T-helper 1 cell (primary cell): Measurements from ENCODE around the gene LRRC8B.

Source experiments
- DNase-seq, 5 donors: peaks; one replicate each; pipeline ENCODE4 v3.0.0-alpha.2; 2012 to 2020

LRRC8B gene

DNA sequence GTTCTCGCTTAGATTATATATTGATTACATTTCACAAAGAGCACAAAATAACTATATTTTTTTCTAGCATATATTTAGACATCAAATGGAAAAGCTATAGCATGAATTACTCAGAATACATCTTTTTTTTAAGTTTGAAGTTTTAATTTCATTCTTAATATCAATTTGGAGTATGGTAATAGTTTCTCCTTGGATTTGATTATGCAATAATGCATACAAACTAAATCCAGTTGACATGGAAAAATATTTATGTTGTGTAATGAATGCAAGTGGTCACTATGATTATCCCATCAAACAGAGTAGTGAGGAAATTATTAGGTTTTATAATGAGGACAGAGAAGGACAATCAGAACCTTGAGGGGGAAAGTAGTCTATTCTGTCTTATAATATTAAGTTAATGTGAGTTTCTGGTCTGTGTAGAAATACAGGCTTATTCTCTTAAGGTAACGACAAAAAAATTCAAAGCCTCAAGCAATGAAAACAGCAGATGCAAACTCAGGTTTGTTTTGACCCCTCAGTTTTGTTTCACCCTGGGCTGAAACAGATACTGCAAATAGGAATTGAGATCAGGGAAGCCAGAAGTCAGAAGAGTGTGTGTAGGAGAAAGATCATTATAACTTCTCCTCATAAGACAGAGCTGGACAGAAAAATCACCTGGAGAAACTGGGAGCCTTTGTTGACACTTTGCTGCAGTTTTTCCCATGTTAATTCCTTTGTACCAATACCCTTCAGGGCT lies 23.7 kb downstream of the LRRC8B start:
- no peak for DNase-seq

DNA sequence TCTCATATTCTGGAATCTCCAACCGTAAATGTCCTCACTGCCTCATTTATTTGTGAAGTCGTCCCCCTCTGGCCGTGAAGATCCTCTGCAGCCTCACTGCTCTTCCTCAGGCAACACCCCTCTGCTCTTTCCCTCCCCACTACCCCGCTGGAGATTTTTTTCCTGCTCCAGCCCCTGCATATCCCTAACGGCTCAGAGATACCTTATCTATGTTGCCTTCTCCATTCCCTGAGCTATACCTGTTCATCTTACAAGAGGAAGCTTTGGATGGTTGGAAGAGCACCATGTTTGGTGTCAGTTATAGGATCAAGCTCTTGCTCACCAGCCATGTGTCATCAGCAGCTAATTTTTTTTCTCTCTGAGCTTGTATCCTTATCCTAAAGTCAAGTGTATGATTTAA lies 26.4 kb downstream of the LRRC8B start:
- DNase-seq: no peak

DNA sequence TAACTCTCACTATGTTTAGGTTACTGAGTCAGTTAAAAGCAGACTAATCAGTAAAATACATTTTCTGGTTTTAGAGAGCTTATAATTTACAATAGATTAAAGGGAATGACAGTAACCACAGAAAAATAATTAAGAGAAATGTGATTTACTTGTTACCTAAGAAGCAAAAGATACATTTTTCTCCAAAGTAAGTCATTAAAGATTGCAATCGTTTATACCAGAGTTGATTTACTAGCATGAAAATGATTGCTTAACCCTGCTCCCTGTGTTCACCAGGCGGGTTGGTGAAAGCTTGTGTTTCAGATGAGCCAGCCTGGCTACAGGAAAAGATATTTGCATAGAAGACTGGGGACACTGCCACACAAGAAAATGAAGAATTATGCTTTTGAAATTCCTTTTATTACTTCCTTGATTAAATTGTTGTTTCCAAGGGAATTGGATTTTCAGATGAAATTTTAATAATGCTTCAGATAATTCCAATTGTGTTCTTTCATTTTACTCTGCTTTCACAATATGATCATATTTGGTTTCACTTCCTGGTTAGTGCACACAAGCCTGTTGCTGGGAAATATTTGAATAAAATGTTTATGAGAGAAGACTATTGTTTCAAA lies 27.9 kb downstream of the LRRC8B start:
- DNase-seq: peak in 1 of 5 donors; percentile 14

DNA sequence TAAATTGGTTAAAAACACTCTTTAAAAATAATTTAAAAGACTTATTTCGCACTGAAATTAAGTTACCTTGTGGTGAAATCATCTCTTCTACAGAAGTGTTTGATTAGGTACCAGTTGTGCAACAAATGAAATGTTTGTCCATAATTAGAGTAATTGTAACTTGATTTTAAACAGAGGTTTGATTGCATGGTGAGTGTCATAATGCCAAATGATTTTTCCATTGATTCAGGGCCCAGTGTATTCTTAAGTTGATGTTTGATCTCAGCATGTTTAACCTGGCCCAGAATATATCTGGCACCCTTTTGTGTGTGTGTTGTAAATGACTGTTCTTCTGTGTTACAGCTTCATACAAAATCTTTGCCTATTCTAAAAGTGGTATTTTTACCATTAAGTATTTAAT lies 28.5 kb downstream of the LRRC8B start:
- no peak for DNase-seq

DNA sequence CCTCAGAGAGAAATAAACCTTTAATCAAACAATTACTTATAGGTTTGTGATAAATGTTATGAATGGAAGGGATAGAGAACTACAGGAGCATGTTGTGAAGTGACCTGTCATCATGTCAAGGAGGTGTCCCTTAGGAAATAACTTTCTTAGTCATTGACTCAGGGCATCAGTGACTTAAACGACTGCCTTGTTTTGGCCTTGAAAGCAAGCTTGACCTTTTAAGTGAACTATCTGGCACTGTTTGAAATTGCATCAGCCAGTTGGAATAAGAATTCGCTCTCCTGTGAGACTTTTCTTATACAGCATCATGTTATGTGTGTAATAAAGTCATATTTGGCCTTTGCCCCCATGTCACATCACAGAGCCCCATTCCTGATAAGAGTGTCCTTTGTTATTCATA lies 30.9 kb downstream of the LRRC8B start:
- DNase-seq: no peak

DNA sequence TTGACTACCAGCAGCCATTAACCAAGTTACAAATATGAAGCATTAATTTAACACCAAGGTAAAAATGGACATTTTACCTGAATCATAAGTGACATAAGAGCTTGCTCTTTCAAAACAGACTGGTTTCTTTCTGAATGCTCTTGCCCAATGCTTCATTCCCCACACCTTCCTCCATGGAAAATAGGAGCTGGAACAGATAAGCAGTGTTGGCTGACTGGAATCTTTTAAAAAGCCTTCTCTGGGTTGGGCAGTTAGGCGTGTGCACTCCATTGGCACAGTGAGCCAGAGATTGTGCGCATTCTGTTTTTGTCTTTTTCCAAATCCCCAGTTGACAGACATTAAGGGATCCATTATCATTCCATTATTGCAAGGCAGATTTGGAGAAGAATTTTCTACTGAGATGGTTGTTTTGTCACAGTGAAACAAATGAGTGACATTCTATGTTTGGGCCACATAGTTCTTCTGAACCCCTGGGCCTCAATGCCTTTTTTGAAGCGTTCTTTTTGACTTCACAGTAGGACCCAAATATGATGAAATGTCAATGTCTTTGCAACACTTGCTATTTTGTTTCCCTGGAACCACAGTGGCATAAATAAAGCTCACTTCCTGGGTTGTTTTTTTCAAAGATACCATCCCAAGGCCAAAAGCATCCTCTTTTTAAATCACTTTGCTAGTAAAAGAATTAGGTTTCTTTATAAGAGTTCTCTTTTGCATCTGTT lies 32.3 kb downstream of the LRRC8B start:
- no peak for DNase-seq

DNA sequence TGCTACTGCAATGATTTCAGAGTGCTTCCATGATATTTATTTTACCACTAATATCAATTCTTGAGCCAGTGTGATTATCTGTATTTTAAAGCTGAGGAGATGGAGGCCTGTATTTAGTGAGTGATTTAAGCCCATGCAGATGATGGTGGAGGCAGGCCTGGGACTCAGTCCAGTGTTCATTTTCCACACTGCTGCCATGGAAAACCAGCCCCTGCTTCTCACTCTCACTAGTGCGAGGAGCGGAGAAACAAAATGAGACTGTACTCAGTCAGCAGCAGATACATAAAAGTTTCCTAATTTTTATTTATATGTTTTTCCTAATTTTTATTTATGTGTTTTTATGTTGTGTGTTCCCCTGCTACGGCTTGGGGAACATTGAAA lies 32.8 kb downstream of the LRRC8B start:
- DNase-seq: no peak

DNA sequence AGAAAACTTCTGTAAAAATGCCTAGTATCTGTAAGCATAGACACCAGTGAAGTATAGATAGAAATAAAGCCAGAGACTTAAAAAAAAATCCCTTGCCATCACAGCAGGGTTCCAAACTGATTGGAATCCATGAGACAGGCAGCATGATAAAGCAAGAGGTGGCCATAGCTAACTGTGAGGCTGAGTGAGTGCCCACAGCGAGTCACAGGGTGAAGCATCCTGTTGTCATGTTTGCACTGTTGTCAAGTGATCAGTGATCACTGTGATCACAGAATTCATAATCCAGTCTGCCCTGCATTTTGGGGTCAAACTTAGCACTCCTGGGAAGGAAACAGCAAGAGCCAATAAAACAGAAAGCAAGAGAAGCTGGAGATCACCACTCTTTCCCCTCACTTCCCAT lies 33.3 kb downstream of the LRRC8B start:
- no peak for DNase-seq

DNA sequence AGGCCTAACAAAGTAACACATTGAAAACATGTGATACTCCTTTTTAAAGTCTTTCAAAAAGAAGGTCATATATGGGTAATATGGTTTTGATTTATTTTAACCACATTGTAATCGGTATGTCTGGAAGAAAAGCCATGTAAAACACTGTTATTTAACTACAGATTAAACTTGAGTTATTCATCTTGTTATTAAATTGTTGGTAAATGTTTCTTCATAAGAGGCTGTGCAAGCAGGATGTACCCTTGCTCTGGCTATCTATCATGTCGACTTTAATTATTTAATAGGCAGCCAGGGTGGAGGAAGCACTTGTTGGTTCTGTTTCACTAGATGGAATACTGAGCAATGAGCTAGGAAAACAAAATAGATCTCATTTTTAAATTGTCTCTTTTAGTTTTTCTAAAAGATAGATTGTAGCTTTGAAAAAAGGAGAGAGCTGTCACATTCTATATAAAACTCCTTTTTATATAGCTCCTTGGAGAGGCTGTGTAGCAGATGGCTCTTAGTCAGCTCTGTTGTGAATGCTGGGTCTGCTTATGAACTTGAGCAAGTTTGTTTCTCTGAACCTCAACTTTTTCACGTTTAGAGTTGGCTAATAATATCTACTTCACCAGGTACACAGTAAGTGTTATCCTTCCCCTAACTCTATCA lies 39.5 kb downstream of the LRRC8B start:
- DNase-seq: no peak

DNA sequence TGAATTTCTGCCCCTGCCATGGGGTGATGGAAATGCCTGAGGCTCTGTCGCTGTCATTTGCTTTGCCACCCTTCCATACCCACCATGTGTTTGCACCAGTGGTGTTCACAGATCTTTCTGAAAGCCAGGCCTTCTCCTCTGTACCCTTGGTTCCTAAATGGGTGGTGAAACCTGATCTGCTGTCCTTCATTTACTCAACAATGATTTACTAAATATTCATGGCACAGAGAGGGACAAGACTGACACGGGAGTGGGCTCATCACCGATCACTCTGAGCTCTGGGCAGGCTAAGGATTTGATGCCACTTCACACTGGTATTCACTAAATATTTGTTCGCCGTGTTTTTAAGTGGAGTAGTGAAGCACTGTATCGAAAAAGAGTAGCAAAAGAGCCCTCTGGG lies 40.9 kb downstream of the LRRC8B start:
- no peak for DNase-seq

DNA sequence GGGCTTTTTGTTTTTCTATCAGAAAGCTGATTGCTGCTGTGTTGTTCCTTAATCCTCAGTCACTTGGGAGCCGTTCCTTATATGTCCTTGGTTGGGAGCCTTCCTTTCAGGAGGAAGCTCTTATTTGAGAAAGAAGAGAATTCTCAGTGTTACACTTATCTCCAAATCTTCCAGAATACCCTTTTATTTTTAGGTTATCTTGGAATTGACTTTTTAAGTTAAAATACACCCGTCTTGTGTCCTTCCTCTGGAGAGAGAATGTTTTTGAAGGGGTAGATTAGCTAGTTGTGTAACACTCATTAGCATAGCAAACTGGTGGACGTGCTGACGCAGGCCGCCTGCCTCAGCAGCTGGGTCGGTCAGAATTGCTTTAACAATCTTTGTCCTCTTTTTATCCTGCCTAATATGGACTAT lies 42.1 kb downstream of the LRRC8B start:
- DNase-seq: no peak

DNA sequence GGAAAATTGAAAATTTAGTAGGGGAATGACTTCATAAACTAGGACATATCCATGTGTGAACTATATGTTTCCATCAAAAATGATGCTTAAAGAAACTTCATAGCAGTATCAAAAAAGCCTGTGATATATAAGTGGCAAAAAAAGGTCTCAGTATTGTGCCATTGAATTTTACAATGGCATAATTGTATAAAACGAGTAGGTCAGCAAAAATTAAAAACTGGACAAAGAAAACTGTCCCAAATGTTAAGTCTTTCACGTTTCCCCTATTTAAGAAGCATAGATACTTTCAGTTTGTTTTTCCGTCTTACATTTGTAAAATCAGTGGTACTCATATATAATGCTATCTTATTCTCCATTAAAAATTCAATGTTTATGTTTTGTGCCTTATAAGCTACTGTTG lies 43.2 kb downstream of the LRRC8B start:
- DNase-seq: no peak

DNA sequence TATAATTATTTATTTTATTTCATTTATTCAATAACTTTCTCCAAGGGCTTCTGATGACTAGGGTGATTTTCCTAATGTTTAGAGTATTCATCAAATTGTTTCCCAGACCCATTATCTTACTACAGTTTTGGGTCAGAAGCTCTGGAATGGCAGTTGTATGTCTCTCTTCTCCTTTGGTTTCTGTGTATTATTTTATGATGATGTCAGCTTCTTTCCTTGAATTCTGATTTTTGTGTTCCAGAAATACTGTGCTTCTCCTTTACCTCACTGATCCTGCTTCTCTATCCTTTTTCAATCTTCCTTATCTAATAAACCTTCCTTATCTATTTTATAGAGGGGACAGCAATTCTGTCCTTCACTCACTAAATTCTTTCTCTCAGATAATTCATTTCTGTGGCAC lies 48.8 kb downstream of the LRRC8B start:
- no peak for DNase-seq

DNA sequence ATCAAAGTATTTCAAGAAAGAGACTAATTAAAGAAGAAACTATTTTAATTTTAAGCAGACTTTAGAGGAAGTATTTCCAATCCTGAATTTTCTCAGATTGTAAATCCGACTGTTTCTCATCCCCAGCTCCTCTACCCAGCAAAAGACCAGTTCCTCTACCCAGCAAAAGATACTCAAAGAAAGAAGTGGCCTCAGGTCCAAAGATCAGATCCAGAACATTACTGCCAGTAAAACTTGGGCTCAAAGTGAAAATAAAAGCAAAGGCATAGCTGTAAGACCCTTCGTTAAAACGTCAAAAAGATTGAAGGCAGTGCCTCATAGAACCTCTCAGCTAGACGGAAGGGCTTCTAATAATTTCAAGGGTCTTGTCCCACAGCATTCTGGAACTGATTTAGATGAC lies 50.0 kb downstream of the LRRC8B start:
- no peak for DNase-seq

DNA sequence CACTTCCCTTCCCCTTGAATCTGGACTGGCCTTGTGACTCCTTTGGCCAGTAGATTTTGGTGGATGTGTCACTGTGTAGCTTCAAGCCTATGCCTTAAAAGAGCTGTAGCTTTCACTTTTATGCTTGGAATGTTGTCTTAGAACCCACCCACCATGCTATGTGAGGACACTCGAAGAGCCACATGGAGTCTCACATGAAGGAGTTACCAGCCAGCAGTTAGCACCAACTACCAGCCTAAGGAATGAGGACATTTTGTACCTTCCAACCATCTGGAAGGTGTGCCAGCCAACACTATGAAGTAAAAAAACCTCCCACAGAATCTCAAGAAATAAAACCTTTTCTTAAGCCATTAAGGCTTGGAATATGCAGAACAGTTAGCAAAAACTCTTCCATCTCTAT lies 50.6 kb downstream of the LRRC8B start:
- no peak for DNase-seq

DNA sequence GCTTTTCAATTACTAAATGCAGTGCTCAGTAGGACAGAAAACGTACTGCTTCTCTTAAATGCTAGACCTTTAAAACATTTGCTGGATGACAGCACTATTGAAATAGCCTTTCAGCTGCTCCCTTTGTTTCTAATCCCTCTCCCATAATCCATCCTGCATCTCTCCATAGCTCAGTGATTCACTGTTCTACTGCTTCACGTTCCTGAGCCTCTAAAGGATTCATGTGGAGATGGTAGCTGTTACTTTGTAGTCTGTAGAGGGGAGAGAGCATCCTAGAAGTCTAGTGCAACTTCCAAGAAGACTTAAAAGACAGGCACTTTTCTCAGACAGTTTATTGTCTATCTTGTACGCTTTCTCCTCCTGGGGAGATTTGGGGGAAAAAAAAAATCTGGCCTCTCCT lies 51.4 kb downstream of the LRRC8B start:
- no peak for DNase-seq

DNA sequence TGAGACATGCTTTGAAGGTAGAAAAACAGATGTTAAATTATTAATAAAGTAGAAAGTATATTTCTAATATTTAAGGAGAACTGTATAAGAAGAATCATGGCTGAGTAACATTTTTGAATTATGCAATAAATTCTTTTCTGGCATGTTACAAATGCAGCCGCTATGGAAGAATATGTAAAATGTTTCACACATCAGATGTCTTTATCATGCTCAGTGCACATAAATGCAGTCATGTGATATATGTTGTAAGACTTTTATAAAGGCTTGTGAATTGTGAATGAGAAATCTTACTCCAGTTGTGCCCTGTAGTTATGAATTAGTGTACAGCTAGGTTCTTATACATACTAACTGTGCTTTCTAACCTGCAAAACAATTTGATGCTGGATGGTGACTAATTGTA lies 53.5 kb downstream of the LRRC8B start:
- no peak for DNase-seq

DNA sequence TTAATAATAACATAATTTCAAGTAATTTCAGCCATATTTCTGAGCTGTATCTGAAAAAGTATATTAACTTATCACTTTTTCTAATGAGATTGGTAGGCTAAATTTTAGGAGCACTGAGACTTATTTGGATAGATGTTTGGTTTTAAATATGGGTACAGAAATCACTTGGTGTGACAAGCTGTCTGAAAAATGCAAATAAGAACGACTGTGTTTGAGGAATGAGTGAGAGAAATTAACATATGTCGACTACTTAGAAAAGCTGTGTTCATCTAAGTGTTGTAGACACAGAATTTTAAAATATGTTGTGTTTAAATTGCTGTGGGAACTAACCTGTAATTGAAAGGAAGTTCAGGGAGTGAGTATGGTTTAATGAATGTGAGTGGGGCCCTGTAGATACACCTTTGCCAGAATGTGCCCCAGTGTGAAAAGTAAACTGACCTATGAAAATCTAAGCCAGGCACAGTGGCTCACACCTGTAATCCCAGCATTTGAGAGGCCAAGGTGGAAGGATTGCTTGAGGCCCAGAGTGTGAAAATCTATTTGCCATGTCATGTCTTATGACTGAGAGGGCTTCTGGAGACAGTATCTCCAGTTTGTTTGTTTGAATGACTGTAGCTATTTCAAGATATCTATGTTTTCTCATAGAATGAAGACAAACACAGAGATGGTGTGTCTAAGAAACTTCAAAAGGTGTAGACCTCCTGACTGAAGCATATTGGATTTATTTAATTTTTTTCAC lies 54.5 kb downstream of the LRRC8B start:
- DNase-seq: no peak

DNA sequence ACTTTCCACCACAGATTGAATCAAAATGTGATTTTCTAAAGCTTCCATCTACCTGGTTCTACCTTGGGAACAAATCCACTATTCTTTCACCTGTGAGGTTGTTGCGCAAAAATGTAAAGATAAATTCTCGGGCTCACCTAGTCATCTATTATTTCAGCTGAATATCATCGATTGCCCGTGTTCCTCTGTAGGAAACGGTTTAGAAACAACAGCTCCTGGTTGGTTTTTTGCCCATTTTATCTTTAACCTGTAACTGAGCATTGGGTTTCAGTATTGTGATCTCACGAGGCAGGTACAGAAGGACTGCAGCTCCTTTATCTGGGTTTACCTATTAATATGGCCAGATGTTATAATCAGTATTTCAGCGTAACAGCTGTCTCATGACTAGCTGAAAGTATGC lies 55.4 kb downstream of the LRRC8B start:
- no peak for DNase-seq

DNA sequence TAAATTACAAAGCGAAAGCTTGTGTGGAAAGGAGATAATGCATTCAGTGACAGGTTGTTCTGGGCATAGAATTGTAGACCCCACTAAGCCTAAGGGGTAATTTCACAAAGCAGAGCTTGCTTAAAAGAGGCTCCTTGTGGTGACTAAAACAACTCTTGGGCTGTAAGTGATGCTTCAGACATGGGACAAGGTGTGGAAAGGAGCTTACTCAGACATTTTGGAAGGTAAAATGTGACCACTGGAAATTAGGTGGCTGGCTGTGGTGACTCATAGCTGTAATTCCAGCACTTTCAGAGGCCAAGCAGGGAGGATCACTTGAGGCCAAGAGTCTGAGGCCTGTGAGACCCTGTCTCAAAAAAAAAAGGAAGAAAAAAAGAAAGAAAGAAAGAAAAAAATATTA lies 57.2 kb downstream of the LRRC8B start:
- no peak for DNase-seq

DNA sequence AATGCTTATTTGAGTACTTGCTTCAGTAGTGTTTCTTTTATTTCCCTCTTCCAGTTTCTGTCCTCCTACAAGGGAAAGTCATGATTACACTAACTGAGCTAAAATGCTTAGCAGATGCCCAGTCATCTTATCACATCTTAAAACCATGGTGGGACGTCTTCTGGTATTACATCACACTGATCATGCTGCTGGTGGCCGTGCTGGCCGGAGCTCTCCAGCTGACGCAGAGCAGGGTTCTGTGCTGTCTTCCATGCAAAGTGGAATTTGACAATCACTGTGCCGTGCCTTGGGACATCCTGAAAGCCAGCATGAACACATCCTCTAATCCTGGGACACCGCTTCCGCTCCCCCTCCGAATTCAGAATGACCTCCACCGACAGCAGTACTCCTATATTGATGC lies 57.9 kb downstream of the LRRC8B start:
- no peak for DNase-seq

DNA sequence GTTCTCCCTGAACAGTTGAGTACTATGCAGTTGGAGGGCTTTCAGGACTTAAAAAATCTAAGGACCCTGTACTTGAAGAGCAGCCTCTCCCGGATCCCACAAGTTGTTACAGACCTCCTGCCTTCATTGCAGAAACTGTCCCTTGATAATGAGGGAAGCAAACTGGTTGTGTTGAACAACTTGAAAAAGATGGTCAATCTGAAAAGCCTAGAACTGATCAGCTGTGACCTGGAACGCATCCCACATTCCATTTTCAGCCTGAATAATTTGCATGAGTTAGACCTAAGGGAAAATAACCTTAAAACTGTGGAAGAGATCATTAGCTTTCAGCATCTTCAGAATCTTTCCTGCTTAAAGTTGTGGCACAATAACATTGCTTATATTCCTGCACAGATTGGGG lies 59.6 kb downstream of the LRRC8B start:
- no peak for DNase-seq

DNA sequence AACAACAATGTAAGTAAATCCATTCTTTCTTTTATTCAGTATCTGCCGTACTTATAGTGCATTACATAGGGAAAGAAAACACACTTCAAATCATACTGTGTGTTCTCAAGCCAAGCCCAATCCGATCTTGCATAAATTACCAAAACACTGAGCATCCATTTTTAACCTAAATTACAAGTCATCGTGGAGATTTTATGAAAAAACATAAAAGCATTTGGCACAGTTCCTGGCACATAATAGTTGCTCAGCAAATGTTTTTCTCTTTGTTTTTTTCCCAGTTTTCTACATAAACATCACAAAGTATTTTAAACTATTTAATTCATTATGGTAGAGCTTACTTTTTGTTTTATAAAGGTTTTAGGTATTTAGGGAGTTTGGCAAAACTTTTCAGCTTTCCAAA lies 60.2 kb downstream of the LRRC8B start:
- no peak for DNase-seq
